ENCODE results near the gene TSEN34.

DNA sequence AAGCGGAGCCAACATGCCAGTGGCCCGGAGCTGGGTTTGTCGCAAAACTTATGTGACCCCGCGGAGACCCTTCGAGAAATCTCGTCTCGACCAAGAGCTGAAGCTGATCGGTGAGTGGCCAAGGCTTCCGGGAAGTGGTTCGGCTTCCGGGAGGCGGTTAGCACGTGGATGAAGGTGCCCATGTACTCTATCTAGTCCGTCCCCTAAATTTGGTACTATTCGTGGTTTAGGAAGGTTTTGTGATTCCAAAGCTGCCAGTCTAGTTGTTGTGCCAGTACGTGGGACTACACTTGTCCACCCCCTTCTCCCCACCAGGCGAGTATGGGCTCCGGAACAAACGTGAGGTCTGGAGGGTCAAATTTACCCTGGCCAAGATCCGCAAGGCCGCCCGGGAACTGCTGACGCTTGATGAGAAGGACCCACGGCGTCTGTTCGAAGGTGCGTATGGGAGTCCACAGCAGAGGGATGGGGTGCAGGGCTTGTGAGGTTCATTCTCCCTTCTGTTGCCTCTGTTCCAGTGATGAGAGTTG is 10.1 kb downstream of the TSEN34 start:
- TF ChIP-seq, protein P1, sequence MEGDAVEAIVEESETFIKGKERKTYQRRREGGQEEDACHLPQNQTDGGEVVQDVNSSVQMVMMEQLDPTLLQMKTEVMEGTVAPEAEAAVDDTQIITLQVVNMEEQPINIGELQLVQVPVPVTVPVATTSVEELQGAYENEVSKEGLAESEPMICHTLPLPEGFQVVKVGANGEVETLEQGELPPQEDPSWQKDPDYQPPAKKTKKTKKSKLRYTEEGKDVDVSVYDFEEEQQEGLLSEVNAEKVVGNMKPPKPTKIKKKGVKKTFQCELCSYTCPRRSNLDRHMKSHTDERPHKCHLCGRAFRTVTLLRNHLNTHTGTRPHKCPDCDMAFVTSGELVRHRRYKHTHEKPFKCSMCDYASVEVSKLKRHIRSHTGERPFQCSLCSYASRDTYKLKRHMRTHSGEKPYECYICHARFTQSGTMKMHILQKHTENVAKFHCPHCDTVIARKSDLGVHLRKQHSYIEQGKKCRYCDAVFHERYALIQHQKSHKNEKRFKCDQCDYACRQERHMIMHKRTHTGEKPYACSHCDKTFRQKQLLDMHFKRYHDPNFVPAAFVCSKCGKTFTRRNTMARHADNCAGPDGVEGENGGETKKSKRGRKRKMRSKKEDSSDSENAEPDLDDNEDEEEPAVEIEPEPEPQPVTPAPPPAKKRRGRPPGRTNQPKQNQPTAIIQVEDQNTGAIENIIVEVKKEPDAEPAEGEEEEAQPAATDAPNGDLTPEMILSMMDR (IDR thresholded peaks at IDR 0.05), result no peak
- TF ChIP-seq POLR2AphosphoS5 (IDR thresholded peaks at IDR 0.05) (no peak), EP300 (IDR thresholded peaks at IDR 0.05) (no peak)

Data from stomach (tissue), 4 donors.